ENCODE results near the gene CRYAA. TPM values are rescaled to one million over a fixed set of nuclear protein-coding genes. Genes with fewer than 3 reads are reported as not detected.

CRYAA gene
- total and polyA plus RNA-seq, 3 donors from 2014 or later = 0.31 TPM; not detected in 2

DNA sequence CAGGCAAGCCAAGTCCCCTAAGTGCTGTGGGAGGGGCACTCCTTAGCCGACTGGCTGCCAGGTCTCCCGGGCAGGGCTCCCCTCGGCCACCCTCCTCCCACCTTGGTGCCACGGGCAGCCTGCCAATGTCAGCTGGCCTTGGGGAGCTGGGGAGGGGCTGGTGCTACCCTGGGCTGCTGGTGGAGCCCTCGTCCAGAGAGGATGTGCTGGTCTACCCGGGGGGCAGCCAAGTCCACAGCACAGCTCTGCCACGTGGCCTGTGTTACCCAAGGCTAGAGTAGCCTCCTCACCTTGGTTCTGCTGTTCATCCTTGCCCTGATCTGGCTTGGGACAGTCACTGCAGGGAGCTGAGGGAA, 42.9 kb downstream of the CRYAA start:
- peak; percentile 13 for DNase-seq
- no peaks in the 10 kb centered on the region for H3K27me3 ChIP-seq
- no peak overlapping the region for H3K4me3 ChIP-seq
- TF ChIP-seq, protein P1, sequence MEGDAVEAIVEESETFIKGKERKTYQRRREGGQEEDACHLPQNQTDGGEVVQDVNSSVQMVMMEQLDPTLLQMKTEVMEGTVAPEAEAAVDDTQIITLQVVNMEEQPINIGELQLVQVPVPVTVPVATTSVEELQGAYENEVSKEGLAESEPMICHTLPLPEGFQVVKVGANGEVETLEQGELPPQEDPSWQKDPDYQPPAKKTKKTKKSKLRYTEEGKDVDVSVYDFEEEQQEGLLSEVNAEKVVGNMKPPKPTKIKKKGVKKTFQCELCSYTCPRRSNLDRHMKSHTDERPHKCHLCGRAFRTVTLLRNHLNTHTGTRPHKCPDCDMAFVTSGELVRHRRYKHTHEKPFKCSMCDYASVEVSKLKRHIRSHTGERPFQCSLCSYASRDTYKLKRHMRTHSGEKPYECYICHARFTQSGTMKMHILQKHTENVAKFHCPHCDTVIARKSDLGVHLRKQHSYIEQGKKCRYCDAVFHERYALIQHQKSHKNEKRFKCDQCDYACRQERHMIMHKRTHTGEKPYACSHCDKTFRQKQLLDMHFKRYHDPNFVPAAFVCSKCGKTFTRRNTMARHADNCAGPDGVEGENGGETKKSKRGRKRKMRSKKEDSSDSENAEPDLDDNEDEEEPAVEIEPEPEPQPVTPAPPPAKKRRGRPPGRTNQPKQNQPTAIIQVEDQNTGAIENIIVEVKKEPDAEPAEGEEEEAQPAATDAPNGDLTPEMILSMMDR (IDR thresholded peaks at IDR 0.05) = no peak
- TF ChIP-seq POLR2A (IDR thresholded peaks at IDR 0.05) = no peak
- no peaks in the 10 kb centered on the region for H3K36me3 ChIP-seq (ENCODE audit: low read depth, missing control alignments)
- no peaks in the 10 kb centered on the region for H3K9me3 ChIP-seq
- intact Hi-C loops (cut with DNase I; ENCODE audit: low total_unique reads) = no loop called here
- 46 to 55% methylated on average over 5 to 7 of the region's 7 CpGs for WGBS, 2 donors
- no peak overlapping the region for H3K27ac ChIP-seq
- peaks cover 5% of the 10 kb centered on the region for H3K4me1 ChIP-seq

Other genes starting within 250 kb of the CRYAA start
- under 1 TPM; 0.25 to 0.47 TPM for gene ERVH48-1, start 243.4 kb upstream of the CRYAA start, total RNA-seq
- 0.24 TPM for gene ERVH48-1, start 243.4 kb upstream of the CRYAA start, polyA plus RNA-seq (ENCODE audit: insufficient read depth, low read depth, low replicate concordance)
- 10 to 100 TPM; 22.1 to 38.8 TPM for gene PKNOX1, start 194.4 kb upstream of the CRYAA start, total RNA-seq
- 82.5 TPM for gene PKNOX1, start 194.4 kb upstream of the CRYAA start, polyA plus RNA-seq (ENCODE audit: insufficient read depth, low read depth, low replicate concordance)
- gene CBS, start 93.2 kb upstream of the CRYAA start, total RNA-seq = 10 to 100 TPM in 1 of 2 donors, 1 to 10 TPM in 1; 8.0 to 37.2 TPM
- 5.4 TPM for gene CBS, start 93.2 kb upstream of the CRYAA start, polyA plus RNA-seq (ENCODE audit: insufficient read depth, low read depth, low replicate concordance)
- gene U2AF1, start 61.4 kb upstream of the CRYAA start, total RNA-seq = 10 to 100 TPM; 57.2 to 84.3 TPM
- 106 TPM for gene U2AF1, start 61.4 kb upstream of the CRYAA start, polyA plus RNA-seq (ENCODE audit: insufficient read depth, low read depth, low replicate concordance)

Measured in testis (tissue), 3 donors.